ENCODE results near the gene GIPC1. TPM values are rescaled to one million over a fixed set of nuclear protein-coding genes. Genes with fewer than 3 reads are reported as not detected.

GIPC1 gene
- total RNA-seq, 1 experiment from 2014 or later: 67.4 TPM

DNA sequence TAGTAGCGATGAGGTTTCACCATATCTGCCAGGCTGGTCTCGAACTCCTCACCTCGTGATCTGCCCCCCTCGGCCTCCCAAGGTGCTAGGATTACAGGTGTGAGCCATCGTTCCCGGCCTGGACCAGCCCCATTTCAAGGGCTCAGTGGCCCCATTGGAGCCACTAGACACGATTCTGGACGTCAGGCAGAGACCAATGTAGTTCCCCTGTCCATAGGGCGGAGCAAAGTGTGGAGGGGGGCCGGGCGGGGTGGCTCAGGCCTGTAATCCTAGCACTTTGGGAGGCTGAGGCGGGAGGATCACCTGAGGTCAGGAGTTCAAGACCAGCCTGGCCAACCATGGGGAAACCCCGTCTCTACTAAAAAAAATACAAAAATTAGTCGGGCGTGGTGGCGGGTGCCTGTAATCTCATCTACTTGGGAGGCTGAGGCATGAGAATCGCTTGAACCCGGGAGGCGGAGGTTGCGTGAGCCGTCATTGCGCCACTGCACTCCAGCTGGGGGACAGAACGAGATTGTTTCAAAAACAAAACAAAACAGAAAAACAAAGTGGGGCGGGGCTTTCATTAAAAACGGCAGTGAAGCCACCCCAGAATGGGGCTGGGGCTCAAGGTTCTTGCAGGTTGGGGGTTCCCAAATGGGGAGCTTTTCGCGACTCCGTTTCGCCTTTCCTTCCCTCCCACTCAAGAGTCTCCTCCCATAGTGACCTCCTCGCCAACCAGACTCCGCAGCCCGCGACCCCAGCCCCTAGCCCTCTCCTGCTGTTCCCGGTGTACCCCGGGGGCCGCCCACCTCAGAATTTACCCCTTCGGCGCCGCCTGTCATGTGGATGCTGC is 32.7 kb upstream of the GIPC1 start:
- Histone ChIP-seq H3K4me3 (peak overlapping the region; percentile 84), H3K4me1 (peaks cover 7% of the 10 kb centered on the region; the same call in 1 of the 2 replicates), H3K36me3 (peaks cover 3% of the 10 kb centered on the region; the same call in 1 of the 2 replicates), H3K27me3 (no peaks in the 10 kb centered on the region), H3K9me3 (replicated peaks) (no peaks in the 10 kb centered on the region), H3K27ac (peak overlapping the region; percentile 84; the same call in 1 of the 2 replicates)
- no peak for DNase-seq

DNA sequence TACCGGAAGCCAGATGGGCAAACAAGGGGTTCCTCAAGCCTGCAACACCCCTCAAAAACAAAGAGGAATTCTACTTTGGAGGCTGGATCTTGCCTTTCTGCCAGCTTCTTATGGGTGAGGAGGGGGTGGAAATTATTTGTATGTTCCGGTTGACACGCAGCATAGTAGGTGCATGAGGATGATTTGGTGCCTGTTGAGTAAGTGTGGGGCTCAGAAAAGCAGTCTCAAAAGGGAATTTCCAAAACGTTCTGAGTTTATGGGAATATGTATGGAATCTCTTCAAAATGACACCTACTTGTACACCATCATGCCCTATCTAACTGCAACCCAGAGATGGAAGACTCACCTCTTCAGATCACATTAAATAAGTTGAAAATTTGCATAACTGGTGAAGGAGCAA is 30.5 kb upstream of the GIPC1 start:
- no peaks in the 10 kb centered on the region for H3K9me3 ChIP-seq (replicated peaks)
- H3K27me3 ChIP-seq: no peaks in the 10 kb centered on the region
- no peak for DNase-seq
- peaks cover 18% of the 10 kb centered on the region for H3K4me1 ChIP-seq
- H3K27ac ChIP-seq: no peak overlapping the region
- no peaks in the 10 kb centered on the region for H3K36me3 ChIP-seq
- H3K4me3 ChIP-seq: no peak overlapping the region

DNA sequence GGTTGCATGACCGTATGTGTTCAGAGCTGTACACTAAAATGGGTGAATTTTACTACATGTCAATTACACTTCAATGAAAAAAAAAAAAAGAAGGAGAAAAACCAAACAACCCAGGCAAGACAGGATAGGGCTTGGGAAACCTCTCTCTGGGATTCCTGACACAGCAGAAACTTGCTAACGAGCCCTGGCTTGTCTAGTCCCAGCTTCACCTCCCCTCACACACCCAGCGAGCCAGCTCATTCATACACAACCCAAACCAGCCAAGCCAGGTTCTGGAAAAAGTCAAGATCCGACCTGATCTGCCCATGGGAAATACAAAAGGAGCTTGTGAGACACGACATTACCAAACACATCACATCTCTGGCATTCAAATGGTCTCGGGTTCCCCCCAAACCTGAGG is 29.8 kb upstream of the GIPC1 start:
- H3K36me3 ChIP-seq: no peaks in the 10 kb centered on the region
- H3K4me1 ChIP-seq: peaks cover 21% of the 10 kb centered on the region
- no peaks in the 10 kb centered on the region for H3K27me3 ChIP-seq
- H3K27ac ChIP-seq: no peak overlapping the region
- no peak for DNase-seq
- no peaks in the 10 kb centered on the region for H3K9me3 ChIP-seq (replicated peaks)
- H3K4me3 ChIP-seq: no peak overlapping the region

DNA sequence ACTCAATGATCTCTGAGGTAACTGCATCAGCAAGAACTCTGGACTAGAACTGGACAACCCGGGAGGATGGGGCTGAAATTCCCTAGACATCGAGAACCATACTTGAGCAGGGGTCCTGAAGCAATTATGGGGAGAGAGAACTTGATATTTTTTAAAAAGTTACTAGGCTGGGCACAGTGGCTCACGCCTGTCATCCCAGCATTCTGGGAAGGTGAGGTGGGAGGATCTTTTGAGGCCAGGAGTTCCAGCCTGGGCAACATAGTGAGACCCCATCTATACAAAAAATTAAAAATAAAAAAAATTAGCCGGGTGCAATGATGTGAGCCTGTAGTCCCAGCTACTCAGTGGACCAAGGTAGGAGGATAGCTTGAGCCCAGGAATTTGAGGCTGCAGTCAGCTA is 24.6 kb upstream of the GIPC1 start:
- H3K36me3 ChIP-seq: peaks cover 9% of the 10 kb centered on the region
- H3K27ac ChIP-seq: peak overlapping the region; percentile 94
- no peak overlapping the region for H3K4me3 ChIP-seq
- H3K9me3 ChIP-seq (replicated peaks): no peaks in the 10 kb centered on the region
- peaks cover 33% of the 10 kb centered on the region for H3K4me1 ChIP-seq
- DNase-seq: no peak
- no peaks in the 10 kb centered on the region for H3K27me3 ChIP-seq

DNA sequence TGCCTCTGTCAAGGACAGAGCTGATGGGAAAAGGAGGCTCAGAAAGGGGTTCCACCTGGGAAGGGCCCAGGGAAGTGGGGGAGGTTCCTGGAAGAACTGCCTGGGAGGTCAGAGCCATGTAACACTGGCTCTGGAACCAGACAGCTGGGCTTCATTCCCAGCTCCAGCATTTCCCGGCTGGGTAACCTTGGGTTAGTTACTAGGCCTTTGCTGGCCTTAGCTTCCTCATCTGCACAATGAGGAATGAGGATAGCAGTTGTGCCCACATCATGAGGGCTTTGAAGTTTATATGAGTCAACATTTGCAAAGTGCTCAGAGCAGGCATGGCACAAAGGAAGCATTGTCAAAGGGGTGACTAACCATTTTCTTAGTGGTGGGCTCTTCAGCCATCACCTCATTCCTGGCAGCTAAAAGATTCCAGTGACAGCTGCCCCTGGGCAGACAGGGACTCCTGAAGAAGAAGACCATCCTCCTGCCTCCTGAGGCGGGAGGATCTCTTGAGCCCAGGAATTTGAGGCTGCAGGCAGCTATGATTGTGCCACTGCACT is 24.0 kb upstream of the GIPC1 start:
- no peaks in the 10 kb centered on the region for H3K27me3 ChIP-seq
- DNase-seq: peak; percentile 96 to 99
- no peak overlapping the region for H3K4me3 ChIP-seq
- peaks cover 15% of the 10 kb centered on the region for H3K36me3 ChIP-seq
- peaks cover 33% of the 10 kb centered on the region for H3K4me1 ChIP-seq
- H3K27ac ChIP-seq: peak overlapping the region; percentile 94
- H3K9me3 ChIP-seq (replicated peaks): no peaks in the 10 kb centered on the region

DNA sequence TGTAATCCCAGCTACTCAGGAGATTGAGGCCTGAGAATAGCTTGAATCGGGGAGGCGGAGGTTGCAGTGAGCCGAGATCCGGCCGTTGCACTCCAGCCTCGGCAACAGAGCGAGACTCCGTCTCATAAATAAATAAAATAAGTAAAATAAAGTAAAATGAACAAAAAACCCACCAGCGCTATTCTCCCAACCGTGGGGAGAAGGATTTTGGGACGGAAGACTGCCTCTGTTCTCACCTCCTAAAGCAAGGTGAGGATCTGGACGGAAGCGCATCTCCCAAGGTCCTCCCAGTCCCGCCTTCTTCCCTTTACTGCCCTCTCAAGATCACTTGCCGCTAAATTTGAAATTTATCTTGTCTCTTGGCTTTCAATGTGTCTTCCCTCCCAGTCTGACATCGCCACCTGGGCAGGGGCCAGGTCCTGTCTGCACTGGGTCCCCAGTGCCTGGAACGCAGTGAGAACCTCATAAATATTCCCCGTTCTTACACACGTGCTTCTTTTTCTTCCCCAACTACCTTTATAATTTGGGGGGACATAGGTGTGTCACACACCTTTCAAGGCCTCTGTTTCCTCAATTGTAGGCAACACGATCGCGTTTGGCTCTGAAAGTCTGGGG is 23.4 kb upstream of the GIPC1 start:
- H3K27me3 ChIP-seq: no peaks in the 10 kb centered on the region
- no peak overlapping the region for H3K4me3 ChIP-seq
- peak overlapping the region; percentile 94 for H3K27ac ChIP-seq
- no peak for DNase-seq
- peaks cover 21% of the 10 kb centered on the region for H3K36me3 ChIP-seq
- H3K9me3 ChIP-seq (replicated peaks): no peaks in the 10 kb centered on the region
- H3K4me1 ChIP-seq: peaks cover 33% of the 10 kb centered on the region

DNA sequence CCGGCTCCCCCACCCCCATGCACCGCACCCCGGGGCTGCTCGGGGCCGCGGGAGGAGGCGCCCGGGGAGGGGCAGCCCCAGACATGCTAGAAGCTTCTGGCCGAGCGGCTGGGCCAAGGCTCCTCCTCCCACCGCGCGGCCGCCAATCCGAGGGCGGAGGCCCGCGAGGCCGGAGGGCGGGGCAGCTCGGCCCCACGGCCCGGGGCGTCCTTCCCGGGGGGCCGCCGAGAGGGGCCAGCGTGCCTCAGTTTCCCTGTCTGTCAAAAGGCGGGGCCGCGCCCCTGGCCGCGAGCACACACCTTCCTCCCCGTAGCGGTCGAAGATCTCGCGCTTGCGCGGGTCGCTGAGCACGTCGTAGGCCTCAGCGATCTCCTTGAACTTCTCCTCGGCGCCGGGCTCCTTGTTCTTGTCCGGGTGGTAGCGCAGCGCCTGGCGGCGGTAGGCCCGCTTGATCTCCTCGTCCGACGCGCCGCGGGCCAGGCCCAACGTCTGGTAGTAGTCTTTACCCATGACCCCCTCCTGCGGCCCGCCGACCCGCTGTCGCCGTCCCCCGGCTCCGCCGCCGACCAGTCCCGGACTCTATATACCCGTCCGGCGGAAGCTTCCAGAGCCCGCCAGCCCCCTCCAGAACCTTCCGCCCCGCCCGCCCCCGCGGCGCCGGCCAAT is 22.0 kb upstream of the GIPC1 start, which contains the start of gene DNAJB1:
Gene DNAJB1, minus strand, starts transcription at position 558 of the 666 bp plus-strand sequence. Its CDS starts 48 bp downstream, at position 510.
- Histone ChIP-seq H3K36me3 (peaks cover 29% of the 10 kb centered on the region), H3K27ac (peak within 1 kb of the TSS; percentile 94), H3K4me3 (peak within 1 kb of the TSS; percentile 96), H3K4me1 (peaks cover 31% of the 10 kb centered on the region), H3K27me3 (no peaks in the 10 kb centered on the region), H3K9me3 (replicated peaks) (no peaks in the 10 kb centered on the region)
- DNase-seq: peak; percentile 76 to 82

DNA sequence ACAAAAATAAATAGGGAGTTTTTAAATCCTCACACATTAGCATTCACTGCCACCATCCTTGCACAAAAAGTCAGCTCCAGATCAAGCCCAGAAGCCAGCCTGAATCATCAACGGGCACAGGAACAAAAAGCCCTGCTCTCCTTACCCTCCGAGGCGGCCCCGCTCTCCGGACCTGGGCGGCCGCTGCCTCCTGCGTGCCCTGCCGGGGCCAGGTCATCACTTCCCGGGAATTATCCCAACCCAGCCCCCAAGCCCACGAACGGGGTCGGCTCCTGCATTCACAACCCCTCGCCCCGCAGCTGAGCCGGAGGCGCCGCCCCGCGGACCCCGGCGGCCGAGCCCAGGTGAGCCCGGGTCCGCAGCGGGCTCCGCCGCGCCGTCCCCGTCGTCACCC is 21.5 kb upstream of the GIPC1 start:
- peaks cover 29% of the 10 kb centered on the region for H3K36me3 ChIP-seq
- no peaks in the 10 kb centered on the region for H3K27me3 ChIP-seq
- H3K9me3 ChIP-seq (replicated peaks): no peaks in the 10 kb centered on the region
- no peak overlapping the region for H3K27ac ChIP-seq
- peak overlapping the region; percentile 96 for H3K4me3 ChIP-seq
- DNase-seq: no peak
- H3K4me1 ChIP-seq: peaks cover 26% of the 10 kb centered on the region

DNA sequence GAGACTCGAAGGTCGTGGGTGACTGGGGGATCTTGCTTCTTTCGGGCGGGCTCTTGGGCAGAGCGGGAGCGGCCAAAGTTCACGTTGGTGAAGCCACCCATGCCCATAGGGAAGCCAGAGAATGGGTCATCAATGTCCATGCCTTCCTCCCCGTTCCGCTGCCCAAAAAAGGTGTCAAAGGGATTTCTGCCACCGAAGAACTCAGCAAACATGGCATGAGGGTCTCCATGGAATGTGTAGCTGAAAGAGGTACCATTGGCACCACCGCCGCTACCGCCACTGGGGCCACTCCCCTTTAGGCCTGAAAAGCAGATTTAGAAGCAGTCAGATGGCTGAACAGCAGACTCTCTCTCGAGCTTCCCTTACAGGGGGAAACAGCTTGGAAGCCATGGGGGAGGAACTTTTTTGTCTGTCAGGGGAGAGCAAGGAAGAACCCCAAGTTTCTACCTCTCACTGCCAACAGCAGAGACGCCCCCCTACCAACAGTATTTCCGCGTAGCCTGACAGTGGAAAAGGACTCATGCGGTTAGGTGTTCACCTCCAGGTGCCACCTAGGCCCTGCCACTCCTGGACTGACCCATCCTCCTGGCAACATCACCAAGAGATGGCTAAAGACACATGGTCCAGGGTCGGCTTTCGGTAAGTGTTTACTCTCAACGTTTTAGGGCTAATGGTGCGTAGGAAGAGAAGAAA is 21.0 kb upstream of the GIPC1 start:
- H3K27ac ChIP-seq: no peak overlapping the region
- no peaks in the 10 kb centered on the region for H3K9me3 ChIP-seq (replicated peaks)
- peak overlapping the region; percentile 96 for H3K4me3 ChIP-seq
- H3K4me1 ChIP-seq: peaks cover 22% of the 10 kb centered on the region
- DNase-seq: no peak
- peaks cover 29% of the 10 kb centered on the region for H3K36me3 ChIP-seq
- no peaks in the 10 kb centered on the region for H3K27me3 ChIP-seq

DNA sequence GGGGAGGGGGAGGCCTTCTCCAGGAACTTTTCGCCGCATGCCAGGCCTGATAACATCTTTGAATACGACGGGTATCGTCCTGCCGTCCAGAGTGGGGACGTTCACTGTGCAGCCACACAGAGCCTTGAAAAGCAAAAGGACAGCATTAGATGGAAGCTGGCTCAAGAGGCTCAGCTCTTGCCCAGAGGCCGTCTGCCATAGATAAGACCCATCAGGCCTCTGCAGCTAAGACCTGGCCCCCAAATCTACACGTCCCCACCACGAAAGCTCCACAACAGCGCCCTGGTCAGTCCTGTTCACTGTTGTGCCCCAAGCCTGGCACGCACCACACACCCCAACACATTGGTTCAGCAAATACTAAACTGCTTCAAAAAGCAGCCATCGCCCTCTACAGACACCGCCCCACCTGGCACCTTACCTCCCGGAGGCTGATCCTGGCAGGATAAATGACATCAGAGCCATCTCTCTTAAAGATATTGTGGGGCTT is 20.2 kb upstream of the GIPC1 start:
- Histone ChIP-seq H3K27ac (no peak overlapping the region), H3K4me1 (peaks cover 21% of the 10 kb centered on the region), H3K4me3 (peak overlapping the region; percentile 96), H3K36me3 (peaks cover 29% of the 10 kb centered on the region), H3K9me3 (replicated peaks) (no peaks in the 10 kb centered on the region), H3K27me3 (no peaks in the 10 kb centered on the region)
- DNase-seq: no peak

DNA sequence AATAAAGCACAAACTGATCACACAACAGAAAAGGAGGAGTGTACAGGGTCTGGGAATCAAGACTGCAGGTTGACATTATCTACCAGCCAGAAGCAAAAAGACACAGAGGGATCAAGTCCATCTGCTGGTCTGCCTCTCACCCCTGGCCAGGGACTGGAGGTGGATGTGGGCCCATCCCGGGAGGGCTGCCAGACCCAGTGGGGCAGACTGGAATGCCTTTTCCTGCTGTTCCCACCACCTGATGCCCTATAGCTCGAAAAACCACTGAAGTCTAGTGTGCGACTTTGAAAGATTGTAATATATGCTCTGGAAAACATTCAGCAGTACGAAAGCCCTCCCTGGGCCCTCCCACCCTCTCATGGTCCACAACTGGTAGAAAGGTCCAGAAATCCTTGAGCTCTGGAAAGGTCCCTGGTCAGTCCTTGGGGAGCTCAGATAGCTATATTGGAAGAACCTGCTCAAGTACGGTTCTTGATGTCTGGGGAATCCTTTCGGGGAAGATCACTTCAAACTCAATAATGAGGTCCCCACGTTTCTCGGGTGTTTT is 19.6 kb upstream of the GIPC1 start:
- no peak overlapping the region for H3K27ac ChIP-seq
- H3K9me3 ChIP-seq (replicated peaks): no peaks in the 10 kb centered on the region
- H3K36me3 ChIP-seq: peaks cover 29% of the 10 kb centered on the region
- no peak overlapping the region for H3K4me3 ChIP-seq
- no peaks in the 10 kb centered on the region for H3K27me3 ChIP-seq
- DNase-seq: no peak
- peaks cover 16% of the 10 kb centered on the region for H3K4me1 ChIP-seq

DNA sequence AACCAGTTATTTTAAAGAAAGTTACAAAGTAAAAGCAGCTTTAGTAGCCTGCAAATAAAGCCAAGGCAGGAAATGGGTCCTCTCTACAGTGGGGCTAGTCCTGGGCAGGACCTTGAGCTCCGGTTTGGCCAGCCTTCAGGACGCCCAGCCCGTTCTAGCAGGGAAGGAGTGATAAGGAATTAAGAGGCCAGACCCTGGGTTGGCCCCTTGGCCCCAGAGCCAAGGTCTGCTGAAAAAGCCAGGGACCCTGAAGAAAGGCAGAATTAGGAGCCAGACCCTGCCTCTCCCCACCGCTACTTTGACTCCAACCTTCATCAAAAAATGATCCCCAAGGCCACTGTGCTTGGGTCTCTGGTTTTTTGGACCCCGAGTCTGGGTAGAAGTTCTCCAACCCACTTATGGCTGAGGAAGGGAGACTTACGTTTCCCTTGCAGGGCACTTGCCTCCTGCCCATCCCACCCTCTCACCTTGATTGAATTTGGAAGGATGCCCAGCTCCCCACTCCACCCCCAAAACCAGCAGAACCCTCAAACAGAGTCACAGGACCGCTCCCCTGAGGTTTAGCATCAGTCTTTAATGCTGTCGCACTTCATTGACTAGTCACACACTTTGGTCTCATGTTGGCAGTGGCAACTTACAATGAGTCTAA is 18.4 kb upstream of the GIPC1 start:
- Histone ChIP-seq H3K9me3 (replicated peaks) (no peaks in the 10 kb centered on the region), H3K4me1 (peaks cover 7% of the 10 kb centered on the region), H3K27me3 (no peaks in the 10 kb centered on the region), H3K27ac (no peak overlapping the region), H3K4me3 (no peak overlapping the region), H3K36me3 (peaks cover 29% of the 10 kb centered on the region)
- DNase-seq: no peak

DNA sequence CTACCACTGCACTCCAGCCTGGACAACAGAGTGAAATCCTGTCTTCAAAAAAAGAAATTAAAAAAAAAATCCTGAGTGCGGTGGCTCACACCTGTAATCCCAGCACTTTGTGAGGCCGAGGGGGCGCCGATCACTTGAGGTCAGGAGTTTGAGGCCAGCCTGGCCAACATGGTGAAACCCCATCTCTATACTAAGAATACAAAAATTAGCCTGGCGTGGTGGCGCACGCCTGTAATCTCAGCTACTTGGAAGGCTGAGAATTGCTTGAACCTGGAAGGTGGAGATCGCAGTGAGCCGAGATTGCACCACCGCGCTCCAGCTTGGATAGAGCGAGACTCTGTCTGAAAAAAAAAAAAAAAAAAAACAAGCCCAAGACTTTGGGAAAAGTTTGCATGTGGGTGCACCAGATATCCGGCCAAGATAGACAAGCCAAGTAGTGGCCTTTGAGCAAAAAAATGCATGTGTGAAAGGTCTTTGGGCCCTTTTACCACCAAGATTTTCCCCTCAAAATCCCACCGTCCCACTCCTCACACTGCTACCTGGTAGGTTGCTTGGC is 16.6 kb upstream of the GIPC1 start:
- H3K9me3 ChIP-seq (replicated peaks): no peaks in the 10 kb centered on the region
- DNase-seq: no peak
- H3K27me3 ChIP-seq: no peaks in the 10 kb centered on the region
- no peak overlapping the region for H3K27ac ChIP-seq
- peaks cover 29% of the 10 kb centered on the region for H3K36me3 ChIP-seq
- no peaks in the 10 kb centered on the region; the same call in 1 of the 2 replicates for H3K4me1 ChIP-seq
- no peak overlapping the region for H3K4me3 ChIP-seq
